Esophagus muscularis mucosa (tissue), 4 donors: Measurements from ENCODE around the gene TTYH2.

Source experiments
- EP300 ChIP-seq: sonication (generic); formaldehyde crosslinking; IDR thresholded peaks from one replicate; pipeline ENCODE4 v1.6.1; 2017; ENCODE audit warnings: antibody characterized with exemption
- POLR2A ChIP-seq: fragments of 450-650 bp; IDR thresholded peaks from one replicate; pipeline ENCODE4 v1.6.1; 2017; ENCODE audit warnings: antibody characterized with exemption, moderate library complexity, mild to moderate bottlenecking, low read depth
- TF ChIP-seq, protein P1 (sequence below), 3 experiments: fragments of 200-600 bp in 2 of 3; fragments of 450-650 bp in 1 of 3; sonication (generic) in 2 of 3; IDR thresholded peaks; one replicate each; pipeline ENCODE4 v1.5.1; 2017 to 2019; ENCODE audit warnings: antibody characterized with exemption in 3 of 3, mild to moderate bottlenecking in 2 of 3, moderate library complexity in 1 of 3

DNA sequence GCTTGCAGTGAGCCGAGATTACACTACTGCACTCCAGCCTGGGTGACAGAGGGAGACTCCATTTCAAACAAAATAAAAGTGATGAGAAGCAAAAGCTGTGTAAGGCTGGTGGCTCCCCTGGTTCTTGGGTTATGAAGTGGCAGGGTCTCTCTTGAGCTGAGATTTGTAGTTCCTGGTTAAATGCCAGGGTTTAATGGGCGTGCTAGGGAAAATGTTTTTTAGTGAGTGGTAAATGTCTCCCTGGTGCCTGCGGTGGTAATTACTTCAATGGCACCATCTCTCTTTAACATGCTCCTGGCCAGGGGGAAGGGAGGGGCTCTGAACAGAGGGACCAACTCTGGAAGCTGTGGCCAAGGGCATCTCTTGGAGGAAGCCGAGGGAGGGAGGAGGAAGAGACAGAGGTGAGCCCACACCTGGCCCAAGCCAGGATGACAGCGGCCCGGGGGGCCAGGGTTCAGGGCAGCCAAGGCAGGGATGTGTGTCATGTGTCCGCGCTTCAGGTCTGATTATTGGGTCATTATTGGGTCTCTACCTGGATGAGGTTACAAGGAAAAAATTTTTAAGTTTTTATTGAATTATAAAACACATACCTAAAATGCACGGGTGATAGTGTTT is 27.7 kb upstream of the TTYH2 start:
- TF ChIP-seq, protein P1, sequence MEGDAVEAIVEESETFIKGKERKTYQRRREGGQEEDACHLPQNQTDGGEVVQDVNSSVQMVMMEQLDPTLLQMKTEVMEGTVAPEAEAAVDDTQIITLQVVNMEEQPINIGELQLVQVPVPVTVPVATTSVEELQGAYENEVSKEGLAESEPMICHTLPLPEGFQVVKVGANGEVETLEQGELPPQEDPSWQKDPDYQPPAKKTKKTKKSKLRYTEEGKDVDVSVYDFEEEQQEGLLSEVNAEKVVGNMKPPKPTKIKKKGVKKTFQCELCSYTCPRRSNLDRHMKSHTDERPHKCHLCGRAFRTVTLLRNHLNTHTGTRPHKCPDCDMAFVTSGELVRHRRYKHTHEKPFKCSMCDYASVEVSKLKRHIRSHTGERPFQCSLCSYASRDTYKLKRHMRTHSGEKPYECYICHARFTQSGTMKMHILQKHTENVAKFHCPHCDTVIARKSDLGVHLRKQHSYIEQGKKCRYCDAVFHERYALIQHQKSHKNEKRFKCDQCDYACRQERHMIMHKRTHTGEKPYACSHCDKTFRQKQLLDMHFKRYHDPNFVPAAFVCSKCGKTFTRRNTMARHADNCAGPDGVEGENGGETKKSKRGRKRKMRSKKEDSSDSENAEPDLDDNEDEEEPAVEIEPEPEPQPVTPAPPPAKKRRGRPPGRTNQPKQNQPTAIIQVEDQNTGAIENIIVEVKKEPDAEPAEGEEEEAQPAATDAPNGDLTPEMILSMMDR (IDR thresholded peaks at IDR 0.05): no peak
- TF ChIP-seq POLR2A (no peak), EP300 (no peak)
